Uterus (tissue), 4 donors: ENCODE measurements around the gene MTHFSD. TPM values are rescaled to one million over a fixed set of nuclear protein-coding genes. Genes with fewer than 3 reads are reported as not detected.

Experiments used
- DNase-seq, 2 donors: peaks; one replicate each; pipeline ENCODE4 v3.0.0-alpha.2; 2019 to 2020
- H3K27ac ChIP-seq, 2 donors: fragments of 200-600 bp; sonication (generic); 1 replicate in 1 of 2; 2 replicates in 1 of 2; pipeline ENCODE4 v1.5.1; 2016 to 2018
- H3K27me3 ChIP-seq, 2 donors: fragments of 200-600 bp; sonication (generic); one replicate each; pipeline ENCODE4 v1.5.1; 2018 to 2019; ENCODE audit warnings: control low read depth in 1 of 2
- H3K36me3 ChIP-seq, 2 donors: fragments of 200-600 bp; sonication (generic); one replicate each; pipeline ENCODE4 v1.5.1; 2019; ENCODE audit warnings: control low read depth in 1 of 2
- H3K4me1 ChIP-seq, 2 donors: fragments of 200-600 bp; sonication (generic); one replicate each; pipeline ENCODE4 v1.5.1; 2018 to 2019; ENCODE audit warnings: control low read depth in 1 of 2
- H3K4me3 ChIP-seq, 2 donors: fragments of 200-600 bp; sonication (generic); 1 replicate in 1 of 2; 2 replicates in 1 of 2; pipeline ENCODE4 v1.5.1; 2018 to 2019; ENCODE audit warnings: mild to moderate bottlenecking in 1 of 2
- H3K9me3 ChIP-seq, 2 donors: fragments of 200-600 bp; sonication (generic); one replicate each; pipeline ENCODE4 v1.5.1; 2019; ENCODE audit warnings: control low read depth in 1 of 2
- CTCF ChIP-seq, 4 experiments: fragments of 200-600 bp in 2 of 4; fragments of 450-650 bp in 2 of 4; sonication (generic) in 2 of 4; IDR thresholded peaks; one replicate each; pipeline ENCODE4 v1.5.1; 2016 to 2019; ENCODE audit warnings: antibody characterized with exemption in 4 of 4, mild to moderate bottlenecking in 2 of 4, moderate library complexity in 1 of 4
- POLR2A ChIP-seq, 2 donors: fragments of 450-650 bp; IDR thresholded peaks; one replicate each; pipeline ENCODE4 v1.6.1; 2016; ENCODE audit warnings: antibody characterized with exemption in 2 of 2, mild to moderate bottlenecking in 1 of 2, moderate library complexity in 1 of 2
- intact Hi-C: fragments of 100-400 bp; cut with DNase I; formaldehyde crosslinking; loops from one replicate; pipeline ENCODE4 v1.15.1; 2023; ENCODE audit warnings: low total_unique reads
- total RNA-seq, 4 donors: library from RNA; depleted of rRNA in 3 of 4; stranded (reverse); fragments of >200 nt in 3 of 4; gene quantifications; one replicate each; pipeline versions ENCODE4 v1.1.0 to v1.2.4, GENCODE V29; 2014 to 2023
- donor health status: DM: yes; HTN: yes; CAD: no.

MTHFSD gene
- total RNA-seq, 4 donors from 2014 or later, result 2.9 to 26.0 (median 13.1) TPM

- no peak for TF ChIP-seq CTCF (IDR thresholded peaks at IDR 0.05)
- no peak for TF ChIP-seq POLR2A (IDR thresholded peaks at IDR 0.05)
- Histone ChIP-seq H3K36me3 (no peaks in the 10 kb centered on the region), H3K27ac (no peak overlapping the region), H3K9me3 (no peaks in the 10 kb centered on the region), H3K4me1 (no peaks in the 10 kb centered on the region), H3K4me3 (no peak overlapping the region), H3K27me3 (peaks cover 8 to 25% of the 10 kb centered on the region in 2 donors)
- intact Hi-C loops, result no loop called here
- DNase-seq, result no peak
Observed at GRCh38 chr16:86562356-86562755, 7.3 kb upstream of the MTHFSD start.

- intact Hi-C loops, result no loop called here
- no peak for DNase-seq
- Histone ChIP-seq H3K36me3 (no peaks in the 10 kb centered on the region), H3K9me3 (no peaks in the 10 kb centered on the region), H3K4me1 (no peaks in the 10 kb centered on the region), H3K4me3 (no peak overlapping the region), H3K27ac (no peak overlapping the region), H3K27me3 (peaks cover 0 to 10% of the 10 kb centered on the region in 2 donors)
- no peak for TF ChIP-seq POLR2A (IDR thresholded peaks at IDR 0.05)
- TF ChIP-seq CTCF (IDR thresholded peaks at IDR 0.05), result no peak
Observed at GRCh38 chr16:86559802-86560305, 4.8 kb upstream of the MTHFSD start.

- intact Hi-C loops, result no loop called here
- no peak for DNase-seq
- Histone ChIP-seq H3K27me3 (no peaks in the 10 kb centered on the region), H3K4me3 (no peak overlapping the region), H3K27ac (no peak overlapping the region), H3K4me1 (no peaks in the 10 kb centered on the region), H3K9me3 (no peaks in the 10 kb centered on the region), H3K36me3 (no peaks in the 10 kb centered on the region)
- TF ChIP-seq POLR2A (IDR thresholded peaks at IDR 0.05), result no peak
- no peak for TF ChIP-seq CTCF (IDR thresholded peaks at IDR 0.05)
Observed at GRCh38 chr16:86558355-86559193, 3.5 kb upstream of the MTHFSD start.

- H3K4me1 ChIP-seq, result no peaks in the 10 kb centered on the region
- no peak for DNase-seq
- H3K9me3 ChIP-seq, result no peaks in the 10 kb centered on the region
- H3K27ac ChIP-seq, result no peak overlapping the region
- no peaks in the 10 kb centered on the region for H3K27me3 ChIP-seq
- H3K36me3 ChIP-seq, result no peaks in the 10 kb centered on the region
- TF ChIP-seq CTCF (IDR thresholded peaks at IDR 0.05) (no peak), POLR2A (IDR thresholded peaks at IDR 0.05) (no peak)
- intact Hi-C loops, result no loop called here
- H3K4me3 ChIP-seq, result no peak overlapping the region
Observed at GRCh38 chr16:86557587-86557986, 2.6 kb upstream of the MTHFSD start.

GRCh38 chr16:86556576-86556975 is 1.5 kb upstream of the MTHFSD start:
- Histone ChIP-seq H3K4me1 (no peaks in the 10 kb centered on the region), H3K36me3 (no peaks in the 10 kb centered on the region), H3K4me3 (no peak overlapping the region), H3K9me3 (no peaks in the 10 kb centered on the region), H3K27me3 (no peaks in the 10 kb centered on the region), H3K27ac (no peak overlapping the region)
- no peak for DNase-seq
- no peak for TF ChIP-seq POLR2A (IDR thresholded peaks at IDR 0.05)
- TF ChIP-seq CTCF (IDR thresholded peaks at IDR 0.05), result no peak
- intact Hi-C loops, result no loop called here
